Thyroid gland (tissue), 4 donors: ENCODE data around the gene LEP. TPM values are rescaled to one million over a fixed set of nuclear protein-coding genes. Genes with fewer than 3 reads are reported as not detected.

Source experiments
- DNase-seq, 2 donors: peaks; one replicate each; pipeline ENCODE4 v3.0.0-alpha.2; 2019
- H3K27ac ChIP-seq, 3 donors: fragments of 200-600 bp; sonication (generic); 1 replicate in 2 of 3; 2 replicates in 1 of 3; pipeline ENCODE4 v1.5.1; 2016 to 2019; ENCODE audit warnings: mild to moderate bottlenecking in 1 of 3, moderate library complexity in 1 of 3
- H3K27me3 ChIP-seq: fragments of 200-600 bp; sonication (generic); one replicate; pipeline ENCODE4 v1.5.1; 2019
- H3K36me3 ChIP-seq, 2 donors: fragments of 200-600 bp; sonication (generic); one replicate each; pipeline ENCODE4 v1.5.1; 2016 to 2019
- H3K4me1 ChIP-seq, 2 donors: fragments of 200-600 bp; sonication (generic); one replicate each; pipeline ENCODE4 v1.5.1; 2017 to 2019
- H3K4me3 ChIP-seq, 3 donors: fragments of 200-600 bp; sonication (generic); replicated peaks in 1 of 3; 1 replicate in 2 of 3; 2 replicates in 1 of 3; pipeline ENCODE4 v1.5.1; 2016; ENCODE audit warnings: mild to moderate bottlenecking in 1 of 3
- H3K9me3 ChIP-seq: fragments of 200-600 bp; sonication (generic); one replicate; pipeline ENCODE4 v1.5.1; 2017
- CTCF ChIP-seq, 6 experiments: fragments of 200-600 bp in 3 of 6; fragments of 450-650 bp in 3 of 6; sonication (generic) in 3 of 6; IDR thresholded peaks; one replicate each; pipeline ENCODE4 v1.5.1; 2016 to 2019; ENCODE audit warnings: antibody characterized with exemption in 6 of 6, mild to moderate bottlenecking in 2 of 6, inconsistent platforms in 1 of 6, moderate library complexity in 1 of 6
- POLR2A ChIP-seq, 2 donors: fragments of 450-650 bp; IDR thresholded peaks; one replicate each; pipeline ENCODE4 v1.6.1; 2017; ENCODE audit warnings: antibody characterized with exemption in 2 of 2, mild to moderate bottlenecking in 2 of 2, moderate library complexity in 1 of 2
- WGBS, 2 donors: methylation state at CpG; one replicate each; pipeline ENCODE4 v1.1.5; 2017; 5-methylcytosine and 5-hydroxymethylcytosine counted together
- intact Hi-C: fragments of 100-400 bp; cut with DNase I; formaldehyde crosslinking; loops from one replicate; pipeline ENCODE4 v1.15.1; 2023
- total RNA-seq, 4 donors: library from RNA; depleted of rRNA; stranded (reverse); fragments of >200 nt; gene quantifications; one replicate each; pipeline ENCODE4 v1.2.3, GENCODE V29; 2016

LEP gene
- total RNA-seq, 4 donors from 2014 or later, result 0.11 to 0.40 TPM; not detected in 2

GRCh38 chr7:128253701-128254100 is 12.6 kb downstream of the LEP start:
- 91 to 94% methylated on average over 8 of the region's 8 CpGs for WGBS, 2 donors
- Histone ChIP-seq H3K9me3 (no peaks in the 10 kb centered on the region), H3K27me3 (no peaks in the 10 kb centered on the region), H3K4me3 (no peak overlapping the region), H3K36me3 (no peaks in the 10 kb centered on the region), H3K27ac (no peak overlapping the region), H3K4me1 (no peaks in the 10 kb centered on the region)
- DNase-seq, result no peak
- intact Hi-C loops, result no loop called here
- no peak for TF ChIP-seq CTCF (IDR thresholded peaks at IDR 0.05)
- TF ChIP-seq POLR2A (IDR thresholded peaks at IDR 0.05), result no peak

- WGBS, 2 donors, result 83 to 96% methylated on average over 3 to 5 of the region's 5 CpGs
- intact Hi-C loops, result no loop called here
- Histone ChIP-seq H3K4me3 (no peak overlapping the region), H3K27ac (no peak overlapping the region), H3K36me3 (no peaks in the 10 kb centered on the region), H3K4me1 (peaks cover 5% of the 10 kb centered on the region in 2 donors), H3K27me3 (no peaks in the 10 kb centered on the region), H3K9me3 (no peaks in the 10 kb centered on the region)
- TF ChIP-seq POLR2A (IDR thresholded peaks at IDR 0.05), result no peak
- TF ChIP-seq CTCF (IDR thresholded peaks at IDR 0.05), result no peak
- DNase-seq, result no peak
Observed at GRCh38 chr7:128254470-128254869, 13.4 kb downstream of the LEP start.

GRCh38 chr7:128255271-128255670 is 14.2 kb downstream of the LEP start:
- H3K36me3 ChIP-seq, result no peaks in the 10 kb centered on the region
- H3K4me3 ChIP-seq, result no peak overlapping the region
- no peaks in the 10 kb centered on the region for H3K27me3 ChIP-seq
- intact Hi-C loops, result no loop called here
- 77 to 100% methylated on average over 2 of the region's 2 CpGs for WGBS, 2 donors
- no peak overlapping the region for H3K27ac ChIP-seq
- DNase-seq, result no peak
- no peak for TF ChIP-seq POLR2A (IDR thresholded peaks at IDR 0.05)
- no peak for TF ChIP-seq CTCF (IDR thresholded peaks at IDR 0.05)
- peaks cover 12 to 13% of the 10 kb centered on the region in 2 donors for H3K4me1 ChIP-seq
- H3K9me3 ChIP-seq, result no peaks in the 10 kb centered on the region

GRCh38 chr7:128257458-128257857 is 16.4 kb downstream of the LEP start:
- TF ChIP-seq POLR2A (IDR thresholded peaks at IDR 0.05) (no peak), CTCF (IDR thresholded peaks at IDR 0.05) (no peak)
- Histone ChIP-seq H3K4me1 (peaks cover 12 to 16% of the 10 kb centered on the region in 2 donors), H3K27ac (no peak overlapping the region), H3K9me3 (no peaks in the 10 kb centered on the region), H3K27me3 (no peaks in the 10 kb centered on the region), H3K4me3 (no peak overlapping the region), H3K36me3 (no peaks in the 10 kb centered on the region)
- WGBS, 2 donors, result 85 to 88% methylated on average over 14 of the region's 14 CpGs
- intact Hi-C loops, result no loop called here
- DNase-seq, result no peak

- Histone ChIP-seq H3K4me1 (peaks cover 12 to 16% of the 10 kb centered on the region in 2 donors), H3K4me3 (no peak overlapping the region), H3K36me3 (no peaks in the 10 kb centered on the region), H3K27ac (peak overlapping the region in 1 of 3 donors; percentile 61), H3K27me3 (no peaks in the 10 kb centered on the region), H3K9me3 (no peaks in the 10 kb centered on the region)
- no peak for TF ChIP-seq POLR2A (IDR thresholded peaks at IDR 0.05)
- no peak for TF ChIP-seq CTCF (IDR thresholded peaks at IDR 0.05)
- intact Hi-C loops, result no loop called here
- 51 to 59% methylated on average over 11 of the region's 11 CpGs for WGBS, 2 donors
- DNase-seq, result peak; percentile 34 to 52
Observed at GRCh38 chr7:128259131-128260061, 18.3 kb downstream of the LEP start.
